Measurements from ENCODE around the gene ZNF431.
"Not testable (repeated sequence)": the region's sequence is repeated elsewhere in the genome, so short reads cannot be mapped to it uniquely, and the experiment has no call there.

The ZNF431 gene

GRCh38 chr19:21134934-21135366, 6.9 kb upstream of the ZNF431 start:
- Histone ChIP-seq H3K79me2 (ENCODE audit: control insufficient read depth, low read length) (no peaks in the 10 kb centered on the region), H3K27ac (ENCODE audit: low read depth, low read length) (no peak overlapping the region), H3K36me3 (ENCODE audit: control insufficient read depth, low read length) (no peaks in the 10 kb centered on the region), H3K27me3 (ENCODE audit: control insufficient read depth, low read length) (no peaks in the 10 kb centered on the region), H3K9me3 (ENCODE audit: control insufficient read depth, insufficient read depth, low read length) (no peaks in the 10 kb centered on the region; the same call in 1 of the 2 replicates), H3K4me2 (ENCODE audit: low read length) (no peak overlapping the region), H4K20me1 (ENCODE audit: control insufficient read depth, insufficient read depth, low read depth, low read length) (no peaks in the 10 kb centered on the region), H3K4me1 (ENCODE audit: control insufficient read depth, low read length) (no peaks in the 10 kb centered on the region), H3K4me3 (ENCODE audit: low read length) (no peak overlapping the region), H3F3A (ENCODE audit: control insufficient read depth, insufficient read depth) (no peaks in the 10 kb centered on the region), H3K9me2 (replicated peaks; ENCODE audit: control insufficient read depth, low read length) (no peaks in the 10 kb centered on the region)
- TF ChIP-seq EZH2phosphoT487 (IDR thresholded peaks at IDR 0.05; ENCODE audit: borderline replicate concordance, low read length): no peak
- TF ChIP-seq, protein P1, sequence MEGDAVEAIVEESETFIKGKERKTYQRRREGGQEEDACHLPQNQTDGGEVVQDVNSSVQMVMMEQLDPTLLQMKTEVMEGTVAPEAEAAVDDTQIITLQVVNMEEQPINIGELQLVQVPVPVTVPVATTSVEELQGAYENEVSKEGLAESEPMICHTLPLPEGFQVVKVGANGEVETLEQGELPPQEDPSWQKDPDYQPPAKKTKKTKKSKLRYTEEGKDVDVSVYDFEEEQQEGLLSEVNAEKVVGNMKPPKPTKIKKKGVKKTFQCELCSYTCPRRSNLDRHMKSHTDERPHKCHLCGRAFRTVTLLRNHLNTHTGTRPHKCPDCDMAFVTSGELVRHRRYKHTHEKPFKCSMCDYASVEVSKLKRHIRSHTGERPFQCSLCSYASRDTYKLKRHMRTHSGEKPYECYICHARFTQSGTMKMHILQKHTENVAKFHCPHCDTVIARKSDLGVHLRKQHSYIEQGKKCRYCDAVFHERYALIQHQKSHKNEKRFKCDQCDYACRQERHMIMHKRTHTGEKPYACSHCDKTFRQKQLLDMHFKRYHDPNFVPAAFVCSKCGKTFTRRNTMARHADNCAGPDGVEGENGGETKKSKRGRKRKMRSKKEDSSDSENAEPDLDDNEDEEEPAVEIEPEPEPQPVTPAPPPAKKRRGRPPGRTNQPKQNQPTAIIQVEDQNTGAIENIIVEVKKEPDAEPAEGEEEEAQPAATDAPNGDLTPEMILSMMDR (IDR thresholded peaks at IDR 0.05; ENCODE audit: low read depth, low read length, poor library complexity, severe bottlenecking): no peak

- Histone ChIP-seq H3K4me1 (ENCODE audit: control insufficient read depth, low read length) (no peaks in the 10 kb centered on the region), H3K9me2 (replicated peaks; ENCODE audit: control insufficient read depth, low read length) (no peaks in the 10 kb centered on the region), H3F3A (ENCODE audit: control insufficient read depth, insufficient read depth) (no peaks in the 10 kb centered on the region), H3K27me3 (ENCODE audit: control insufficient read depth, low read length) (no peaks in the 10 kb centered on the region), H3K36me3 (ENCODE audit: control insufficient read depth, low read length) (no peaks in the 10 kb centered on the region), H3K4me3 (ENCODE audit: low read length) (no peak overlapping the region), H3K4me2 (ENCODE audit: low read length) (no peak overlapping the region), H3K27ac (ENCODE audit: low read depth, low read length) (no peak overlapping the region), H3K9me3 (ENCODE audit: control insufficient read depth, insufficient read depth, low read length) (no peaks in the 10 kb centered on the region; the same call in 1 of the 2 replicates), H3K79me2 (ENCODE audit: control insufficient read depth, low read length) (no peaks in the 10 kb centered on the region), H4K20me1 (ENCODE audit: control insufficient read depth, insufficient read depth, low read depth, low read length) (no peaks in the 10 kb centered on the region)
- TF ChIP-seq EZH2phosphoT487 (IDR thresholded peaks at IDR 0.05; ENCODE audit: borderline replicate concordance, low read length): no peak
- TF ChIP-seq, protein P1 (IDR thresholded peaks at IDR 0.05; ENCODE audit: low read depth, low read length, poor library complexity, severe bottlenecking): no peak
Measured at GRCh38 chr19:21135433-21135832, 6.4 kb upstream of the ZNF431 start.

DNA sequence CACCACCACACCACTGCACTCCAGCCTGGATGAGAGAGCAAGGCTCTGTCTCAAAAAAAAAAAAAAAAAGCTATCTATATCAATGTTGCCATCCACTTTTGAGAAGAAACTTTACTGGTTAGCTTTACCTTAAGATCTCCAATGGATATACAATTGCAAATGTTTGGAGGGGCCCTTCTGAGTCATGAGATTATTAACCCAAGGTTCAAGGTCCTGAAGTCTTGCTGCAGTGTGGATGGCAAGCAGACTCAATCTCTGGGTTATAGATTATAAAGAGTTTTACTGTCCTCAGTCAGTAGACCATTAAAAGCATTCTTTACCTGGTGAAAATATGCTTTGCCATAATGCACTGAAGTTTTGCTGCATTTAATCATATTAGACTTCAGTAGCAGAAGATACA, 3.7 kb upstream of the ZNF431 start:
- Histone ChIP-seq H3K4me3 (ENCODE audit: low read length) (no peak overlapping the region), H3K4me1 (ENCODE audit: control insufficient read depth, low read length) (peaks cover 8% of the 10 kb centered on the region), H3K9me3 (ENCODE audit: control insufficient read depth, insufficient read depth, low read length) (no peaks in the 10 kb centered on the region; the same call in 1 of the 2 replicates), H3K27me3 (ENCODE audit: control insufficient read depth, low read length) (no peaks in the 10 kb centered on the region), H4K20me1 (ENCODE audit: control insufficient read depth, insufficient read depth, low read depth, low read length) (no peaks in the 10 kb centered on the region), H3K27ac (ENCODE audit: low read depth, low read length) (no peak overlapping the region), H3K79me2 (ENCODE audit: control insufficient read depth, low read length) (peaks cover 14% of the 10 kb centered on the region), H3K36me3 (ENCODE audit: control insufficient read depth, low read length) (peaks cover under 1% of the 10 kb centered on the region), H3F3A (ENCODE audit: control insufficient read depth, insufficient read depth) (no peaks in the 10 kb centered on the region), H3K4me2 (ENCODE audit: low read length) (no peak overlapping the region), H3K9me2 (replicated peaks; ENCODE audit: control insufficient read depth, low read length) (no peaks in the 10 kb centered on the region)
- no peak for TF ChIP-seq EZH2phosphoT487 (IDR thresholded peaks at IDR 0.05; ENCODE audit: borderline replicate concordance, low read length)
- TF ChIP-seq, protein P1 (IDR thresholded peaks at IDR 0.05; ENCODE audit: low read depth, low read length, poor library complexity, severe bottlenecking): no peak

GRCh38 chr19:21141006-21141405, 834 bp upstream of the ZNF431 start:
- H4K20me1 ChIP-seq (ENCODE audit: control insufficient read depth, insufficient read depth, low read depth, low read length); H3K27ac ChIP-seq (ENCODE audit: low read depth, low read length); H3K9me2 ChIP-seq (replicated peaks; ENCODE audit: control insufficient read depth, low read length); H3F3A ChIP-seq (ENCODE audit: control insufficient read depth, insufficient read depth); H3K4me3 ChIP-seq (ENCODE audit: low read length); H3K27me3 ChIP-seq (ENCODE audit: control insufficient read depth, low read length); H3K4me2 ChIP-seq (ENCODE audit: low read length): not testable (repeated sequence)
- Histone ChIP-seq H3K9me3 (ENCODE audit: control insufficient read depth, insufficient read depth, low read length) (peaks cover 16% of the 10 kb centered on the region; the same call in 1 of the 2 replicates), H3K36me3 (ENCODE audit: control insufficient read depth, low read length) (peaks cover 30% of the 10 kb centered on the region), H3K4me1 (ENCODE audit: control insufficient read depth, low read length) (peaks cover 11% of the 10 kb centered on the region), H3K79me2 (ENCODE audit: control insufficient read depth, low read length) (peaks cover 39% of the 10 kb centered on the region)
